Karpas-422 (cell line): ENCODE data around the gene SLC38A8. TPM values are rescaled to one million over a fixed set of nuclear protein-coding genes. Genes with fewer than 3 reads are reported as not detected.

Experiments
- DNase-seq: peaks from one replicate; pipeline ENCODE4 v3.0.0-alpha.2; 2015
- H2AFZ ChIP-seq: fragments of 200-600 bp; sonication (generic); 2 replicates; pipeline ENCODE4 v1.6.1; 2014; ENCODE audit warnings: antibody characterized with exemption, low read length, mixed read lengths
- H3K27ac ChIP-seq: fragments of 200-600 bp; sonication (generic); 2 replicates; pipeline ENCODE4 v1.5.1; 2014; ENCODE audit warnings: mild to moderate bottlenecking, low read length, moderate library complexity
- H3K27me3 ChIP-seq: fragments of 200-600 bp; sonication (generic); 2 replicates; pipeline ENCODE4 v1.6.1; 2014; ENCODE audit warnings: low read length, mixed read lengths
- H3K36me3 ChIP-seq: fragments of 200-600 bp; sonication (generic); 2 replicates; pipeline ENCODE4 v1.6.1; 2014; ENCODE audit warnings: low read length, mixed read lengths; ENCODE audit not compliant: insufficient read depth
- H3K4me1 ChIP-seq: fragments of 200-600 bp; sonication (generic); 2 replicates; pipeline ENCODE4 v1.6.1; 2014; ENCODE audit warnings: mild to moderate bottlenecking, low read length, mixed read lengths
- H3K4me2 ChIP-seq: fragments of 200-600 bp; sonication (generic); 2 replicates; pipeline ENCODE4 v1.6.1; 2014; ENCODE audit warnings: low read length, low read depth, mild to moderate bottlenecking; ENCODE audit not compliant: poor library complexity, severe bottlenecking
- H3K4me3 ChIP-seq: fragments of 200-600 bp; sonication (generic); 2 replicates; pipeline ENCODE4 v1.5.1; 2014; ENCODE audit warnings: mild to moderate bottlenecking, antibody characterized with exemption, low read length, mixed read lengths
- H3K79me2 ChIP-seq: fragments of 200-600 bp; sonication (generic); 2 replicates; pipeline ENCODE4 v1.6.1; 2014; ENCODE audit warnings: mild to moderate bottlenecking, low read length, mixed read lengths
- H3K9ac ChIP-seq: fragments of 200-600 bp; sonication (generic); 2 replicates; pipeline ENCODE4 v1.6.0; 2014; ENCODE audit warnings: low read length
- H3K9me2 ChIP-seq: fragments of 200-600 bp; sonication (generic), shearing (Covaris generic); replicated peaks from 2 replicates; pipeline ENCODE4 v1.6.0; 2014; ENCODE audit warnings: mild to moderate bottlenecking, low read length, moderate library complexity; ENCODE audit not compliant: insufficient read depth
- H3K9me3 ChIP-seq: fragments of 300-700, 200-600 bp; sonication (generic); 2 replicates; pipeline ENCODE4 v1.6.1; 2014; ENCODE audit warnings: low read length, mixed read lengths
- H4K20me1 ChIP-seq: fragments of 200-600 bp; sonication (generic); 2 replicates; pipeline ENCODE4 v1.6.1; 2014; ENCODE audit warnings: mild to moderate bottlenecking, antibody characterized with exemption, low read length, low read depth; ENCODE audit not compliant: insufficient read depth
- total RNA-seq: library from RNA; depleted of rRNA; stranded (reverse); fragments of >200 nt; shearing (Covaris generic); gene quantifications from 2 replicates; pipeline ENCODE4 v1.2.3, GENCODE V29; 2014; ENCODE audit warnings: low replicate concordance

The SLC38A8 gene
- total RNA-seq, 1 experiment from 2014 or later: not detected

- DNase-seq: peak; percentile 58
- H3K4me1 ChIP-seq: no peaks in the 10 kb centered on the region
- no peaks in the 10 kb centered on the region for H3K9me2 ChIP-seq
- no peaks in the 10 kb centered on the region for H3K79me2 ChIP-seq
- no peaks in the 10 kb centered on the region for H3K27me3 ChIP-seq
- H4K20me1 ChIP-seq: no peaks in the 10 kb centered on the region
- no peak overlapping the region for H3K4me2 ChIP-seq
- no peak overlapping the region for H3K27ac ChIP-seq
- no peaks in the 10 kb centered on the region for H3K9me3 ChIP-seq
- no peak overlapping the region for H3K9ac ChIP-seq
- H3K36me3 ChIP-seq: no peaks in the 10 kb centered on the region
- H2AFZ ChIP-seq: no peak overlapping the region
- H3K4me3 ChIP-seq: no peak overlapping the region
These were observed 1.5 kb upstream of the SLC38A8 start for GRCh38 chr16:84044118-84044488.

- Histone ChIP-seq H3K9me2 (no peaks in the 10 kb centered on the region), H3K79me2 (no peaks in the 10 kb centered on the region), H3K4me1 (no peaks in the 10 kb centered on the region), H3K27me3 (no peaks in the 10 kb centered on the region), H3K36me3 (no peaks in the 10 kb centered on the region), H3K4me3 (no peak overlapping the region), H4K20me1 (no peaks in the 10 kb centered on the region), H3K4me2 (no peak overlapping the region), H3K9me3 (no peaks in the 10 kb centered on the region), H3K9ac (no peak overlapping the region), H3K27ac (no peak overlapping the region), H2AFZ (no peak overlapping the region)
- DNase-seq: no peak
These were observed 1.0 kb upstream of the SLC38A8 start for GRCh38 chr16:84043486-84044117.

GRCh38 chr16:84042879-84043485 lies 387 bp upstream of the SLC38A8 start:
- Histone ChIP-seq H3K27me3 (no peaks in the 10 kb centered on the region), H4K20me1 (no peaks in the 10 kb centered on the region), H3K79me2 (no peaks in the 10 kb centered on the region), H3K4me3 (no peak overlapping the region), H3K36me3 (no peaks in the 10 kb centered on the region), H3K9ac (no peak overlapping the region), H3K27ac (no peak overlapping the region), H2AFZ (no peak overlapping the region), H3K9me2 (no peaks in the 10 kb centered on the region), H3K4me2 (no peak overlapping the region), H3K9me3 (no peaks in the 10 kb centered on the region), H3K4me1 (no peaks in the 10 kb centered on the region)
- DNase-seq: no peak

- no peak for DNase-seq
- Histone ChIP-seq H2AFZ (no peak overlapping the region), H3K9me3 (no peaks in the 10 kb centered on the region), H3K79me2 (no peaks in the 10 kb centered on the region), H3K9me2 (no peaks in the 10 kb centered on the region), H3K9ac (no peak overlapping the region), H3K4me2 (no peak overlapping the region), H3K27ac (no peak overlapping the region), H4K20me1 (no peaks in the 10 kb centered on the region), H3K4me3 (no peak overlapping the region), H3K36me3 (no peaks in the 10 kb centered on the region), H3K27me3 (no peaks in the 10 kb centered on the region), H3K4me1 (no peaks in the 10 kb centered on the region)
These were observed 714 bp downstream of the SLC38A8 start for GRCh38 chr16:84041881-84042280.

- no peaks in the 10 kb centered on the region for H3K4me1 ChIP-seq
- no peak overlapping the region for H2AFZ ChIP-seq
- H3K9ac ChIP-seq: no peak overlapping the region
- H3K27ac ChIP-seq: no peak overlapping the region
- no peak for DNase-seq
- H3K9me2 ChIP-seq: no peaks in the 10 kb centered on the region
- no peak overlapping the region for H3K4me2 ChIP-seq
- H3K9me3 ChIP-seq: no peaks in the 10 kb centered on the region
- H3K36me3 ChIP-seq: no peaks in the 10 kb centered on the region
- H3K4me3 ChIP-seq: no peak overlapping the region
- H4K20me1 ChIP-seq: no peaks in the 10 kb centered on the region
- H3K27me3 ChIP-seq: no peaks in the 10 kb centered on the region
- H3K79me2 ChIP-seq: no peaks in the 10 kb centered on the region
These were observed 1.5 kb downstream of the SLC38A8 start for GRCh38 chr16:84040823-84041820.

- H3K27me3 ChIP-seq: no peaks in the 10 kb centered on the region
- no peaks in the 10 kb centered on the region for H3K4me1 ChIP-seq
- H3K79me2 ChIP-seq: no peaks in the 10 kb centered on the region
- no peak overlapping the region for H3K4me2 ChIP-seq
- no peak for DNase-seq
- H2AFZ ChIP-seq: no peak overlapping the region
- H3K27ac ChIP-seq: no peak overlapping the region
- no peaks in the 10 kb centered on the region for H3K36me3 ChIP-seq
- H3K9ac ChIP-seq: no peak overlapping the region
- no peaks in the 10 kb centered on the region for H3K9me2 ChIP-seq
- no peaks in the 10 kb centered on the region for H3K9me3 ChIP-seq
- no peaks in the 10 kb centered on the region for H4K20me1 ChIP-seq
- H3K4me3 ChIP-seq: no peak overlapping the region
These were observed 2.3 kb downstream of the SLC38A8 start for GRCh38 chr16:84040226-84040822.

- Histone ChIP-seq H3K79me2 (no peaks in the 10 kb centered on the region), H3K4me1 (no peaks in the 10 kb centered on the region), H3K27ac (no peak overlapping the region), H3K36me3 (no peaks in the 10 kb centered on the region), H3K4me2 (no peak overlapping the region), H3K27me3 (no peaks in the 10 kb centered on the region), H3K4me3 (no peak overlapping the region), H2AFZ (no peak overlapping the region), H3K9me3 (no peaks in the 10 kb centered on the region), H3K9ac (no peak overlapping the region), H4K20me1 (no peaks in the 10 kb centered on the region), H3K9me2 (no peaks in the 10 kb centered on the region)
- no peak for DNase-seq
These were observed 2.9 kb downstream of the SLC38A8 start for GRCh38 chr16:84039696-84040095.

GRCh38 chr16:84038469-84038868 lies 4.1 kb downstream of the SLC38A8 start:
- Histone ChIP-seq H3K4me3 (no peak overlapping the region), H3K79me2 (no peaks in the 10 kb centered on the region), H3K27me3 (no peaks in the 10 kb centered on the region), H3K4me2 (no peak overlapping the region), H2AFZ (no peak overlapping the region), H3K9me3 (no peaks in the 10 kb centered on the region), H3K27ac (no peak overlapping the region), H3K9ac (no peak overlapping the region), H3K4me1 (no peaks in the 10 kb centered on the region), H3K36me3 (no peaks in the 10 kb centered on the region), H4K20me1 (no peaks in the 10 kb centered on the region), H3K9me2 (no peaks in the 10 kb centered on the region)
- DNase-seq: no peak
